Prostate gland (tissue), 2 donors: Measurements from ENCODE around the gene NUAK1. TPM values are rescaled to one million over a fixed set of nuclear protein-coding genes. Genes with fewer than 3 reads are reported as not detected.

Experiments used
- DNase-seq: peaks from one replicate; pipeline ENCODE4 v3.0.0-alpha.2; 2019; ENCODE audit warnings: low spot score
- H3K27ac ChIP-seq, 2 donors: fragments of 200-600 bp; sonication (generic); 2 replicates each; pipeline ENCODE4 v1.5.1; 2017 to 2019
- H3K27me3 ChIP-seq: fragments of 200-600 bp; sonication (generic); replicated peaks from 2 replicates; pipeline ENCODE4 v1.5.1; 2019; ENCODE audit not compliant: insufficient read depth
- H3K36me3 ChIP-seq, 2 donors: fragments of 200-600 bp; sonication (generic); 1 replicate in 1 of 2; 2 replicates in 1 of 2; pipeline versions ENCODE4 v1.5.1 to v1.8.1; 2017 to 2019
- H3K4me1 ChIP-seq: fragments of 200-600 bp; sonication (generic); replicated peaks from 2 replicates; pipeline ENCODE4 v1.5.1; 2019
- H3K4me3 ChIP-seq, 2 donors: fragments of 200-600 bp; sonication (generic); 2 replicates each; pipeline ENCODE4 v1.5.1; 2017 to 2019
- H3K9me3 ChIP-seq: fragments of 200-600 bp; sonication (generic); 2 replicates; pipeline ENCODE4 v1.5.1; 2017
- POLR2A ChIP-seq: fragments of 450-650 bp; IDR thresholded peaks from one replicate; pipeline ENCODE4 v1.6.1; 2016; ENCODE audit warnings: antibody characterized with exemption, mild to moderate bottlenecking
- POLR2AphosphoS5 ChIP-seq: sonication (generic); formaldehyde crosslinking; IDR thresholded peaks from one replicate; pipeline ENCODE4 v1.6.1; 2017; ENCODE audit warnings: antibody characterized with exemption
- WGBS: methylation state at CpG from one replicate; pipeline ENCODE4 v1.1.5; 2018; 5-methylcytosine and 5-hydroxymethylcytosine counted together
- intact Hi-C: fragments of 100-400 bp; cut with DNase I; formaldehyde crosslinking; loops from one replicate; pipeline ENCODE4 v1.14.2; 2022
- total RNA-seq, 2 donors: library from RNA; depleted of rRNA; stranded (reverse); fragments of >200 nt; gene quantifications; one replicate each; pipeline ENCODE4 v1.1.0, GENCODE V29; 2016
- TF ChIP-seq, protein P1 (sequence below), 4 experiments: fragments of 200-600 bp in 2 of 4; fragments of 450-650 bp in 2 of 4; sonication (generic) in 2 of 4; IDR thresholded peaks; 1 replicate in 3 of 4; 2 replicates in 1 of 4; pipeline ENCODE4 v1.5.1; 2016 to 2019; ENCODE audit warnings: antibody characterized with exemption in 4 of 4, mild to moderate bottlenecking in 2 of 4, moderate library complexity in 2 of 4

Gene NUAK1
- total RNA-seq, 2 donors from 2014 or later: 9.6 to 16.0 TPM

DNA sequence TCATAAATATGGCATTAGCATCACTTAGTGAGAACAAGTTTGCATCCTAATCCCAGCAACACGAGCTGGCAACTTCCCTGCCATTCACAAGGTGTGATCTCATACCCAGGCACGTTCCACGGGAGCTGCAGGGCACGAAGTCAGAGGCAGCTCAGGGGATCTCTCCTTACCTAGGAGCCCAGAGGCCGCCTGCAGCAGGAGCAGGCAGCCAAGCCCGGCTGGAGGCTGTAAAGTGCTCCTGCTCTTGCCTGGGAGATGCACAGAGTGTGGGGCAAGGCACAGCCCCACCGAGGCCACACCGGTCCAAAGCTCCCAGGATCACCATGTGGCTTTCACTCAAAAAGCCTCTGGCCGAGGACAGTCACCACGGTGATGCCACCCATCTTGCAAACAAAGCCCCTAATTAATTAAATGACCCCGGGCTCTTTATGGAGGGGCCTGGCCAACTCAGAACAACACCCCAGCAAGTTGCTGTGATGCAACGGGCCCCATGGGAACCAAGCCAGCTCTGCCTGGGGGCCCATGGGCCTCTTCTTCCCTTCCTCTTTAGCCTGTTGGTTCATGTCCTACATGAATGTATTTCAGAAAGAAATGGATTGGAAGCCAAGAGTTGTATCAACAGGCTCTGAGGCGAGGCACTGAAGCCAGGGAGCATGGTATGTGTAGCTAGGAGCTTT is 26.5 kb downstream of the NUAK1 start:
- H3K9me3 ChIP-seq: no peaks in the 10 kb centered on the region
- no peaks in the 10 kb centered on the region for H3K27me3 ChIP-seq
- H3K4me3 ChIP-seq: no peak overlapping the region
- intact Hi-C loops: loop anchor here (5.0 kb wide), 1 partner anchor 35 kb away; no protein-coding TSS in a partner anchor
- H3K27ac ChIP-seq: peak overlapping the region; percentile 11 to 50
- no peaks in the 10 kb centered on the region for H3K36me3 ChIP-seq
- DNase-seq: peak; percentile 78
- TF ChIP-seq, protein P1, sequence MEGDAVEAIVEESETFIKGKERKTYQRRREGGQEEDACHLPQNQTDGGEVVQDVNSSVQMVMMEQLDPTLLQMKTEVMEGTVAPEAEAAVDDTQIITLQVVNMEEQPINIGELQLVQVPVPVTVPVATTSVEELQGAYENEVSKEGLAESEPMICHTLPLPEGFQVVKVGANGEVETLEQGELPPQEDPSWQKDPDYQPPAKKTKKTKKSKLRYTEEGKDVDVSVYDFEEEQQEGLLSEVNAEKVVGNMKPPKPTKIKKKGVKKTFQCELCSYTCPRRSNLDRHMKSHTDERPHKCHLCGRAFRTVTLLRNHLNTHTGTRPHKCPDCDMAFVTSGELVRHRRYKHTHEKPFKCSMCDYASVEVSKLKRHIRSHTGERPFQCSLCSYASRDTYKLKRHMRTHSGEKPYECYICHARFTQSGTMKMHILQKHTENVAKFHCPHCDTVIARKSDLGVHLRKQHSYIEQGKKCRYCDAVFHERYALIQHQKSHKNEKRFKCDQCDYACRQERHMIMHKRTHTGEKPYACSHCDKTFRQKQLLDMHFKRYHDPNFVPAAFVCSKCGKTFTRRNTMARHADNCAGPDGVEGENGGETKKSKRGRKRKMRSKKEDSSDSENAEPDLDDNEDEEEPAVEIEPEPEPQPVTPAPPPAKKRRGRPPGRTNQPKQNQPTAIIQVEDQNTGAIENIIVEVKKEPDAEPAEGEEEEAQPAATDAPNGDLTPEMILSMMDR (IDR thresholded peaks at IDR 0.05): no peak
- no peak for TF ChIP-seq POLR2A
- TF ChIP-seq POLR2AphosphoS5: peak; percentile 58
- WGBS: 37% methylated on average over 13 of the region's 13 CpGs
- no peaks in the 10 kb centered on the region for H3K4me1 ChIP-seq

DNA sequence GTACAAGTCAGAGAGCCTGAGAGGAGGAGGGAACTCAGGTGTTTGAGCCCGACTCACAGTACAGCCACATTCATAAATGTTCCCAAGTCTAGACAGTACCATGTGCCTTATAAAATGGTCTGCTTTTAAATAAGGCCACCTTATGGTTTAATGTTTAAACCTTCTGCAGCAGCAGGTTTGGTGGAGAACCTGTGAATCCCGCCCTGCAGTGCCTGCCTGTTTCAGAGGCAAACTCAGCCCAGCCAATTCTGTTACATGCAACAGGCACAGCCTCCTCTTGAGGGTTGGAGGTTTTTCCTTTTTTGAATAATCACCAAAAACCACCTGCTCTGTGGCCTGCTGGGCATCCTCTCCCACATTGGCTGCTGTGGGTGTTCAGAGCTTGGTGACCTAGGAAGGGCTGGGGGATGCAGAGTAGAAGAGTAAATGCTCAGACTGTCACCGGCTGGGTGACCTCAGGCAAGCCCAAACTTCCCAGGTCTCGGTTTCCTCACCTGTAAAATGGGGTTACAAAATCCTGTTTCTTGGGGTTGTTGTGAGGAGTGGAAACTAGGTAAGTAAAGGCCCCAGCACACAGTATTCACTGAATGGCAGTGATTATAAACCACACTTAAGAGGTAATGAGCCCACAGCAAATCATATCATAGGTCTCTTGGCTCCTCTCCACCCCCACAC is 28.0 kb downstream of the NUAK1 start:
- DNase-seq: no peak
- 66% methylated on average over 4 of the region's 4 CpGs for whole genome bisulfite sequencing
- Histone ChIP-seq H3K27me3 (no peaks in the 10 kb centered on the region), H3K9me3 (no peaks in the 10 kb centered on the region), H3K36me3 (no peaks in the 10 kb centered on the region), H3K4me3 (no peak overlapping the region), H3K4me1 (no peaks in the 10 kb centered on the region), H3K27ac (no peak overlapping the region)
- TF ChIP-seq, protein P1 (IDR thresholded peaks at IDR 0.05): no peak
- TF ChIP-seq POLR2A (no peak), POLR2AphosphoS5 (no peak)
- intact Hi-C loops: loop anchor here (5.0 kb wide), 1 partner anchor 33 kb away; no protein-coding TSS in a partner anchor

DNA sequence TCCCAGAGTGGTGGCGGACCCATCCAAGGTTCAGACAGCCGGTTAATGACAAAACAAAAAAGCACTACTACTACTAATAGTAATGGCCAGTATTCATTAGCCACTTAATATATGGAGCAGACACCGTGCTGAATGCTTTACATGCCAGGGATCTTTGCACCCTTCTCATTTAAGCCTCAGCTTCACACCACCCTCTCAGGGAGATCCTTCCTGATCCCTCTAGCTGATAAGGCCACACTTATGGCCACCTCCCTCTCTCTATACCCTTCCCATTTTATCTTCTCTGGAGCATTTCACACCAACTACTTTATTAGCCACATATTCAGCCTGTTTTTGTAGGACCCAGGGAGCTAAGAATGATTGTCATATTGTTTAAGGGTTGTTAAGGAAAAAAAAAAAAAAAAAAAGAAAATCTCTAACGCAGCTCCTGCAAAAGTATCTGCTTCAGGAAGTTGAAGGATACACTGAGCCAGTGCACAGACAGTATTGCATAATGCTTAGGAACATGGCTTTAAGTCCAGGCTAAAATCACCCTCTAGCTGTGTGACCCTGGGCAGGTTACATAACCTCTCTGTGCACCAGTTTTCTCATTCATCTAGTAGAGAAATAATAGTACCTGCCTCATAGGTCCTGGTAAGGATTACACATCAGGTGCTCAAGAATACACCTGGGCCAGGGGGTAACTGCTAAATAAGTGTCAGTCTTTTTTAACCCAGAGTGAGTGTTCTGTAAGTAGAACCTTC is 29.4 kb downstream of the NUAK1 start:
- Histone ChIP-seq H3K36me3 (no peaks in the 10 kb centered on the region), H3K9me3 (no peaks in the 10 kb centered on the region), H3K4me3 (no peak overlapping the region), H3K4me1 (no peaks in the 10 kb centered on the region), H3K27ac (no peak overlapping the region), H3K27me3 (no peaks in the 10 kb centered on the region)
- TF ChIP-seq POLR2A: no peak
- TF ChIP-seq, protein P1 (IDR thresholded peaks at IDR 0.05): no peak
- no peak for TF ChIP-seq POLR2AphosphoS5
- WGBS: 70% methylated on average over 4 of the region's 4 CpGs
- intact Hi-C loops: no loop called here
- DNase-seq: no peak

DNA sequence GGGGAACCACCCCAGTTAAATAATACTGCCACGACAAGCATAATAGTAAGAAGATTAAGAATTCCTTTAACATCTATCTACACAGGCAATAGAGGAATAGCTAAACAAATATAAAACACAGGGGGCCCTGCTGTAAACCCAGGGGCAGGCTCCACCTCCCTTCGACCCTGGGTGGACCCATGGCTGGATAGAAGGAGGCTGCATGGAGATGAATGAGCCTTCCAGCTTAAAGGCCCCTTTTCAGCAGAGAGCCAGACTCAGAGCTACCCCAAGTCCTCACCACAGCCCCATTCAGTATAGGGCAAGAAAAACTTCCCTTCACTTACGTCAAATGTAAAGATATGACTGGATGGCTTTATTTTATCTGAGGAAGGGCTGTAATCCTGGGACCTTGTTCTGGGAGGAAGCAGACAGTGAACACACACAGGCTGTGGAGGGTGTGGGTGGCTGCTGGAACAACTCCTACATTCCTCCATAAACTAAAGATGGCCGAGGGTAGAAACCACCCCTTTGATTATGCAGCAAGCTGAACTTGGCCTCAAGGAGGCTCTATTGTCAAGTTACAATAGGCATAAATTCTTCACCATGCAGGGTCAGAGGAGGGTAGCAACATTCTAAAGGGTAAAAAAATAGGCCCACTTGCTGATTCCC is 30.4 kb downstream of the NUAK1 start:
- TF ChIP-seq POLR2AphosphoS5: no peak
- TF ChIP-seq, protein P1 (IDR thresholded peaks at IDR 0.05): no peak
- no peak for TF ChIP-seq POLR2A
- 54% methylated on average over 4 of the region's 4 CpGs for WGBS
- no peaks in the 10 kb centered on the region for H3K4me1 ChIP-seq
- H3K27me3 ChIP-seq: no peaks in the 10 kb centered on the region
- H3K4me3 ChIP-seq: no peak overlapping the region
- H3K27ac ChIP-seq: no peak overlapping the region
- H3K9me3 ChIP-seq: no peaks in the 10 kb centered on the region
- no peaks in the 10 kb centered on the region for H3K36me3 ChIP-seq
- intact Hi-C loops: no loop called here
- DNase-seq: no peak
